Activated B cell treated with CpG ODN at 0.5 μM for 24 hours (primary cell): ENCODE data around the gene PRX. TPM values are rescaled to one million over a fixed set of nuclear protein-coding genes. Genes with fewer than 3 reads are reported as not detected.
A peak's percentile ranks its signal among the peaks of the same experiment; 100 is the strongest.

Experiments used
- ATAC-seq: fragments of 200-7000 bp; cut with Tn5 transposase; one replicate; pipeline ENCODE4 v1.10.0; 2021; ENCODE audit warnings: low read depth, mild to moderate bottlenecking, moderate library complexity
- CTCF ChIA-PET: fragments of 350-600 bp; sonication (Branson Sonifier 250); formaldehyde crosslinking; loops from one replicate; lab custom pipeline; 2021; ENCODE audit warnings: antibody characterized with exemption; lab: Charles Lee
- POLR2A ChIA-PET: fragments of 350-600 bp; sonication (Branson Sonifier 250); formaldehyde crosslinking; loops from one replicate; lab custom pipeline; 2021; ENCODE audit warnings: antibody characterized with exemption; lab: Charles Lee
- DNase-seq: peaks from one replicate; pipeline ENCODE4 v3.0.0; 2022
- H3K27ac Mint-ChIP-seq: one replicate; pipeline ENCODE4 v1.8.0; 2020; ENCODE audit warnings: mixed read lengths
- H3K27me3 Mint-ChIP-seq: one replicate; pipeline ENCODE4 v1.8.0; 2021; ENCODE audit warnings: mixed read lengths
- H3K36me3 Mint-ChIP-seq: one replicate; pipeline ENCODE4 v1.8.0; 2021; ENCODE audit warnings: low read depth, mixed read lengths
- H3K4me1 Mint-ChIP-seq: one replicate; pipeline ENCODE4 v1.8.0; 2021; ENCODE audit warnings: mixed read lengths
- H3K4me3 Mint-ChIP-seq: one replicate; pipeline ENCODE4 v1.8.0; 2020; ENCODE audit warnings: mild to moderate bottlenecking, mixed read lengths
- H3K9me3 Mint-ChIP-seq: one replicate; pipeline ENCODE4 v1.8.0; 2020; ENCODE audit warnings: mixed read lengths
- intact Hi-C: fragments of 100-400 bp; cut with micrococcal nuclease; formaldehyde crosslinking; loops from one replicate; pipeline ENCODE4 v1.15.1; 2024
- total RNA-seq: library from RNA; stranded (reverse); gene quantifications from 2 replicates; pipeline ENCODE4 v1.2.3, GENCODE V29; 2022
- TF ChIP-seq, protein P1 (sequence below): fragments of 200-600 bp; IDR thresholded peaks from one replicate; pipeline ENCODE4 v1.8.0; 2022; ENCODE audit warnings: antibody characterized with exemption, mild to moderate bottlenecking

The PRX gene
- total RNA-seq, 1 donor from 2014 or later = 1.7 TPM

DNA sequence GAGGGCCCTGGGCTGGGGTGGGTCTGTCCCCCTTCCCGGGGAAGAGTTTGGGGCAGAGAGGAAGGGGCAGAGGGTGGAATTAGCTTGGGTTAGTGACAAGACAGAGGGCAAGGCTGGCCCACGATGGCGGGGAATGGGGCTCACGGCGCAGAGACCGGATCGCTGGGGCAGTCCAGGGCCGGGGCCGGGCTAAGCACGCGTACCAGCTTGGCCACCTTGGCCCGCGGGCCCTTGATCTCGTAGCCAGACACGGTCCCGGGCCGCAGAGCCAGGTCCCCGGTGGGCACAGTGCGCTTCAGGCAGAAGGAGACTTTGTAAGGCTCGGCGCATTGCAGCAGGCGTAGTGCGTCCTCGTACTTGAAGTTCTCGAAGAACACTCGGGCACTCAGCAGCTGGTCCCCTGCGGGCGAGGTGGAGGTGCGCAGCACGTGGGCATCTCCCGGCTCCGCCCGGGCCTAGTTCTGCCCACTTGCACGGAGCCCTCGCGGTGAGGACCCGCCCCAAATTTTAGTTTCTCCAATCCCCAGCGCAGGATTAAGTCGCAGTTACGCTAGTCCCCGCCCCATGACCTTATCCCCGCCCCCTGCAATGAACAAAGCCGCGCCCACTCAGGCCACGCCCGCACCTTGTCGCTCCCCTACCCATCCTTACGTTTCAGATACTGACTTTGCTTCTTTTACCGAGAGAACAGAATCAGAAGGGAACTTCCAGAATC, 14.6 kb downstream of the PRX start:
- POLR2A ChIA-PET = no interaction called here
- no peaks in the 10 kb centered on the region for H3K9me3 Mint-ChIP-seq
- DNase-seq (no peak), ATAC-seq (peak; percentile 56)
- intact Hi-C loops = no loop called here
- no peaks in the 10 kb centered on the region for H3K36me3 Mint-ChIP-seq
- H3K4me1 Mint-ChIP-seq = peaks cover 11% of the 10 kb centered on the region
- CTCF ChIA-PET = no interaction called here
- TF ChIP-seq, protein P1, sequence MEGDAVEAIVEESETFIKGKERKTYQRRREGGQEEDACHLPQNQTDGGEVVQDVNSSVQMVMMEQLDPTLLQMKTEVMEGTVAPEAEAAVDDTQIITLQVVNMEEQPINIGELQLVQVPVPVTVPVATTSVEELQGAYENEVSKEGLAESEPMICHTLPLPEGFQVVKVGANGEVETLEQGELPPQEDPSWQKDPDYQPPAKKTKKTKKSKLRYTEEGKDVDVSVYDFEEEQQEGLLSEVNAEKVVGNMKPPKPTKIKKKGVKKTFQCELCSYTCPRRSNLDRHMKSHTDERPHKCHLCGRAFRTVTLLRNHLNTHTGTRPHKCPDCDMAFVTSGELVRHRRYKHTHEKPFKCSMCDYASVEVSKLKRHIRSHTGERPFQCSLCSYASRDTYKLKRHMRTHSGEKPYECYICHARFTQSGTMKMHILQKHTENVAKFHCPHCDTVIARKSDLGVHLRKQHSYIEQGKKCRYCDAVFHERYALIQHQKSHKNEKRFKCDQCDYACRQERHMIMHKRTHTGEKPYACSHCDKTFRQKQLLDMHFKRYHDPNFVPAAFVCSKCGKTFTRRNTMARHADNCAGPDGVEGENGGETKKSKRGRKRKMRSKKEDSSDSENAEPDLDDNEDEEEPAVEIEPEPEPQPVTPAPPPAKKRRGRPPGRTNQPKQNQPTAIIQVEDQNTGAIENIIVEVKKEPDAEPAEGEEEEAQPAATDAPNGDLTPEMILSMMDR = no peak
- H3K27ac Mint-ChIP-seq = no peak overlapping the region
- H3K27me3 Mint-ChIP-seq = peaks cover 7% of the 10 kb centered on the region
- H3K4me3 Mint-ChIP-seq = peak overlapping the region; percentile 2

DNA sequence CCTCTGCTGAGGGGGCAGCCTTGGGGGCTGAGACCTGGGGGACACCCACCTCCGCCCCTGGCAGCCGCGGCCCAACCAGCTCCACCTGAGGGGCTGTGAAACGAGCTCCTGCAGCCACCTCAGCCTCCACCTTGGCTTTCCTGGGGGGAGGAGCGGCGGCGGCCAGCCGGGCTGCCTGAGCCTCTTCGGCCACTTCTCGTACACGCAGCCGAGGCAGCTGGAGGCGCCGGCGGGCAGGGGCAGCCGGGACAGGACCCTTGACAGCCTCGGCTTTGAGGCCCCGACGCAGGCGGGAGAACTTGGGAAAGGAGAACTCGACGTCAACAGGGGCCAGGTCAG, 15.6 kb downstream of the PRX start:
- Mint-ChIP-seq H3K9me3 (no peaks in the 10 kb centered on the region), H3K4me3 (no peak overlapping the region), H3K4me1 (peaks cover 6% of the 10 kb centered on the region), H3K27me3 (peaks cover 7% of the 10 kb centered on the region), H3K27ac (no peak overlapping the region), H3K36me3 (no peaks in the 10 kb centered on the region)
- intact Hi-C loops = no loop called here
- DNase-seq (no peak), ATAC-seq (no peak)
- POLR2A ChIA-PET = no interaction called here
- TF ChIP-seq, protein P1 = no peak
- CTCF ChIA-PET = no interaction called here

DNA sequence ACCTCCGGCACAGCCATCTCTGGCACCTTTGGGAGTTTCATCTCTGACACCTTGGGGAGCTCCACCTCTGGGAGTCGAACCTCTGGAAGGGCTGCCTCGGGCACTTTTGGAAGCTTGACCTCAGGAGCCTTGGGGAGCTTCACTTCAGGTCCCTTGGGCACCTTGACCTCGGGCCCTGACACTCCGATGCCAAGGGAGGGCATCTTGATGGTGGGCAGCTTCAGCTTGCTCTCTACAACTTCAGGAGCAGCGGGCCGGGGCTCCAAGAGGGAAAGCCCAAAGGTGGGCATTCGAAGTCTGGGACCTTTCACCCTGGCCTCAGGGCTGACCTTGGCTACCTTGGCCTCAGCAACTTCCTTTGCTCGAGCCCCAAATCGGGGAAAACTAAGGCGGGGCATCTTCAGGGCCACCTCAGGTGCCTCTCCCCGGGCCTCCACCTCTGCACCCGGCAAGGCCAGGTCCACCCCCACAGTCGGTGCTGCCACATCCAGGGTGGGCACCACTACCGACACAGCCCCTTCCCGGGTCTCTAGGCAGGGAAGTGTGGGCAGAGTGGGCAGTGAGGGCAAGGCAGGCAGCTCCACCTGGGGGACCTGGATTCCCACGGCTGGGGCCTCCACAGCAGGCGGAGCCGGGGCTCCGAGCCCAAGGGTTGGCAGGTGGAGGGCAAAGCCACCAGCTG, 16.2 kb downstream of the PRX start:
- H3K4me3 Mint-ChIP-seq = no peak overlapping the region
- ATAC-seq = no peak
- intact Hi-C loops = no loop called here
- H3K4me1 Mint-ChIP-seq = peaks cover 6% of the 10 kb centered on the region
- ChIA-PET CTCF (no interaction called here), POLR2A (no interaction called here)
- no peak for DNase-seq
- H3K27ac Mint-ChIP-seq = no peak overlapping the region
- no peaks in the 10 kb centered on the region for H3K36me3 Mint-ChIP-seq
- peaks cover 7% of the 10 kb centered on the region for H3K27me3 Mint-ChIP-seq
- H3K9me3 Mint-ChIP-seq = no peaks in the 10 kb centered on the region
- TF ChIP-seq, protein P1 = no peak

DNA sequence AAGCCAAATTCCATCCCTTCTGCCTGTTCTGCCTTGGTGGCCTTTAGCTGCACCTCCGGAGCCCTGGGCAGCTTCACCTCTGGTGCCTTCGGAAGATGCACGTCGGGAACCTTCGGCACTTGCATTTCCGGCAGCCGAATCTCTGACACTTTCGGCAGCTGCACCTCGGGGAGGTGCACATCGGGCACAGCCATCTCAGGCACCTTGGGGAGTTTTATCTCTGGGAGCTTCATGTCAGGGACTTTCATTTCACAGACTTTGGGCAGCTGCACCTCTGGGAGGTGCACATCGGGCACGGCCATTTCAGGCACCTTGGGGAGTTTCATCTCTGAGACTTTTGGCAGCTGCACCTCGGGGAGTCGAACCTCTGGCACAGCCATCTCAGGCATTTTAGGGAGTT, 17.2 kb downstream of the PRX start:
- H3K36me3 Mint-ChIP-seq = no peaks in the 10 kb centered on the region
- POLR2A ChIA-PET = no interaction called here
- intact Hi-C loops = no loop called here
- H3K4me1 Mint-ChIP-seq = peaks cover 6% of the 10 kb centered on the region
- no peak overlapping the region for H3K27ac Mint-ChIP-seq
- CTCF ChIA-PET = interaction anchor here (0.6 kb wide), 1 partner anchor 177 kb away, joined by 4 read pairs; no protein-coding TSS in a partner anchor
- TF ChIP-seq, protein P1 = no peak
- ATAC-seq = no peak
- no peak for DNase-seq
- H3K9me3 Mint-ChIP-seq = no peaks in the 10 kb centered on the region
- H3K4me3 Mint-ChIP-seq = no peak overlapping the region
- peaks cover 7% of the 10 kb centered on the region for H3K27me3 Mint-ChIP-seq

DNA sequence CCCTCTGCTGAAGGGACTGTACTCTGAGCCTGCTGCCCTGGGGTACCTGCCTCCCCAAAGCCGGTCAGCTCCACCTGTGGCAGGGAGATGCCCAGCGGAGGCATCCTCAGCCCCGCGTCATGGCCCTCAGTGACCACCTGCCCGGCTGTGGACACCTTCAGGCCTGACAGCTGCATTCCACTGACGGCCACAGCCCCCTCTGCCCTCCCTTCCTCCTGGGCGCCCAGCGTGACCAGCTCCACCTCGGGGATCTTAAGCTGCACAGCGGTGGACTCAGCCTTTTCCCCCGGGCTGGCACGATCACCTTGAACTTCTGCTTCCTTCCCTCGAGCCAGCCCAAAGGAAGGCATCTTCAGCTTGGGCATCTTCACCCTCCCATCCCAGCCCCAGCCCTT, 18.4 kb downstream of the PRX start:
- H3K27me3 Mint-ChIP-seq = peaks cover 11% of the 10 kb centered on the region
- H3K4me3 Mint-ChIP-seq = no peak overlapping the region
- peaks cover 6% of the 10 kb centered on the region for H3K4me1 Mint-ChIP-seq
- TF ChIP-seq, protein P1 = no peak
- H3K36me3 Mint-ChIP-seq = no peaks in the 10 kb centered on the region
- H3K9me3 Mint-ChIP-seq = no peaks in the 10 kb centered on the region
- intact Hi-C loops = no loop called here
- no peak for DNase-seq
- no peak for ATAC-seq
- POLR2A ChIA-PET = no interaction called here
- H3K27ac Mint-ChIP-seq = no peak overlapping the region
- CTCF ChIA-PET = no interaction called here
